ENCODE data around the gene NUDT12. TPM values are rescaled to one million over a fixed set of nuclear protein-coding genes. Genes with fewer than 3 reads are reported as not detected.

The NUDT12 gene
- total RNA-seq, 1 donor = 19.9 TPM

DNA sequence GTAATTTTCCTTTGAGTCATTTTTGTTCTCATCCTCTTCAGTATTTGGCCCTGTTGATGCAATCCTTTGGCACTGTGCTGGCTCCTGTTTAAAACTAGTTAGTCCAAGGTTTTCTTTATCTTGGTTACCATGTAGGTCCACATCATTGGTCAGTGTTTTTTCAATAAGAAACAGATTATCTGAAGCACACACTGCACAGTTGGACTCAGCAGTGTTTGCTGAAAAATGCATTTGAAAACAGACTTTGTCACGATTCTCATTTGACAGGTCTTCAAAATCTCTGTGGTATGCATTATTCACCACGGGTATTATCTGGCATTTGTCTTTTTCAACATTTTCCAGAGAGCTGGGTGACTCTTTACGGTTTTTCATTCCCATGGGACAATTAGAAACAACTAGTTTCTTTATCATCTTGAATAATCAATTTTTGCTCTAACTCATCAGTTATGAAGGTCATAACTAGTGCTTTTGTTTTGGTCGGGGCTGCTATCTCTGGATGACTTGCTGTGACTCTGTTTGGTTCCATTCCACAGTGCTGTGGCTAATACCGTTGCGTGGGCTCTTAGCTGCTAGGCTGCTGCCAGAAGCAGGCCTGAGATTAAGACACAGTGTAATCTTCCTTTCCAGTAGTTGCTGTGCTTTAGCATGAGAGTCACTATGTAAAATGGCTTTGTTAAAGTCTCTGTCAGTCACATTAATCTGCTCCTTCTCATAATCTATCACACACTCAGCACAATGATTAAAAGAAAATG lies 36.2 kb downstream of the NUDT12 start:
- peak; percentile 37 for DNase-seq (ENCODE audit: low read depth)
- TF ChIP-seq, protein P1, sequence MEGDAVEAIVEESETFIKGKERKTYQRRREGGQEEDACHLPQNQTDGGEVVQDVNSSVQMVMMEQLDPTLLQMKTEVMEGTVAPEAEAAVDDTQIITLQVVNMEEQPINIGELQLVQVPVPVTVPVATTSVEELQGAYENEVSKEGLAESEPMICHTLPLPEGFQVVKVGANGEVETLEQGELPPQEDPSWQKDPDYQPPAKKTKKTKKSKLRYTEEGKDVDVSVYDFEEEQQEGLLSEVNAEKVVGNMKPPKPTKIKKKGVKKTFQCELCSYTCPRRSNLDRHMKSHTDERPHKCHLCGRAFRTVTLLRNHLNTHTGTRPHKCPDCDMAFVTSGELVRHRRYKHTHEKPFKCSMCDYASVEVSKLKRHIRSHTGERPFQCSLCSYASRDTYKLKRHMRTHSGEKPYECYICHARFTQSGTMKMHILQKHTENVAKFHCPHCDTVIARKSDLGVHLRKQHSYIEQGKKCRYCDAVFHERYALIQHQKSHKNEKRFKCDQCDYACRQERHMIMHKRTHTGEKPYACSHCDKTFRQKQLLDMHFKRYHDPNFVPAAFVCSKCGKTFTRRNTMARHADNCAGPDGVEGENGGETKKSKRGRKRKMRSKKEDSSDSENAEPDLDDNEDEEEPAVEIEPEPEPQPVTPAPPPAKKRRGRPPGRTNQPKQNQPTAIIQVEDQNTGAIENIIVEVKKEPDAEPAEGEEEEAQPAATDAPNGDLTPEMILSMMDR (IDR thresholded peaks at IDR 0.05; ENCODE audit: insufficient read depth, low read depth, low read length) = no peak
- no peak overlapping the region for H3K4me3 ChIP-seq (ENCODE audit: low read depth, low read length)

DNA sequence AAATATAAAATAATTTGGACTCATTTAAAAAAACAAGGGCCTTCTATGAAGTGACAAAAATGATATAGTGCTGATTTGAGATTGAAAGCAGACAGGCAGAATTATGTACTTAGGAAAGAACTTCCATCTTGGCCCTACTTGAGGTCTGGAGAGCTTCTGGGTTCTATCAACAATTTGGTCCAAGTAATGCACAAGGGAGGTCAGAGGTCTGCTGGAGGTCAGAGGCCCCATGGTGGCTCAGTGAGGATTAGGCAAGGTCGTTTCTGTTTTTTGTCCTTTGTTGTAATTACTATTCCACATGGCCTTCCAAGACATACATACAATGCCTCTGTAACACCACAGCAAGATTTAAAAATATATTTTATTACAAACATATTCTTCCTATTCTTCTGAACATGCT lies 37.2 kb downstream of the NUDT12 start:
- peak; percentile 20 for DNase-seq (ENCODE audit: low read depth)
- H3K4me3 ChIP-seq (ENCODE audit: low read depth, low read length) = no peak overlapping the region
- TF ChIP-seq, protein P1 (IDR thresholded peaks at IDR 0.05; ENCODE audit: insufficient read depth, low read depth, low read length) = no peak

DNA sequence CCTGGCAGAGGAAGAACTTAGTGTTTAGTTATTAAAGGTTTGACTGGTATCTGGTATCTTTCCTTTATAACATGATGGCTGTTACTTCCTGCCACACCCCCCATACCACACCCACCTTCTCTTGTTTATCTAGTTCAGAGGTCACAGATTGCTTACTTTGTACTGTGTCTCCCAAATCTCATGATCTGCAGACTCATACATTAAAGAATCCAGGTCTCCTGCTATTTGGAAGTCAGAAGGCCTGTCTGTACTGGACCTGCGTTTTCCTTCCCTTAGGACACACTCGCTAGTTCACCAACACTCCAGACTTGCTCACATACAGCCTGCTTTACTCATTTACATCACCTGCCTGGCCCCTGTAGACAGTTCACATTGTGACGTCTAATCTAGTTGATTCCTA lies 39.3 kb downstream of the NUDT12 start:
- TF ChIP-seq, protein P1 (IDR thresholded peaks at IDR 0.05; ENCODE audit: insufficient read depth, low read depth, low read length) = no peak
- H3K4me3 ChIP-seq (ENCODE audit: low read depth, low read length) = no peak overlapping the region
- DNase-seq (ENCODE audit: low read depth) = no peak

DNA sequence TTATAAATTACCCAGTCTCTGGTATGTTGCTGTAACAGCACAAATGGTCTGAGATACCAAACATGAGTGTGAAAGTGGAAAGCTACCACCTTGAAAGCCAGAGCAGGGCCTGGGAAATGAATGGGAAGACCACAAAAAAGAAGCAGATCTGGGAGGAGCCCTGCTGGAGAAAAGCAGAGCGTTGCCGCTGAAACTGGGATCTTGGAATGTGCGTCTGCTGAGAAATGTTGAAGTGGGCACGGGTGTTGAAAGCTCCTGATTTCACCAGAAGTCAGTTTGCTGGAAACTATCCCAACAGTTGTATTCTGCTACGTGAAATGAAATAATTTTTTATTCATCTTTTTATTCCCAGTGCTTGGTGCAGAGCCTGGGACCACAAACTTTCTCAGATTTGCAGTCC lies 40.0 kb downstream of the NUDT12 start:
- no peak for DNase-seq (ENCODE audit: low read depth)
- no peak overlapping the region for H3K4me3 ChIP-seq (ENCODE audit: low read depth, low read length)
- TF ChIP-seq, protein P1 (IDR thresholded peaks at IDR 0.05; ENCODE audit: insufficient read depth, low read depth, low read length) = no peak

DNA sequence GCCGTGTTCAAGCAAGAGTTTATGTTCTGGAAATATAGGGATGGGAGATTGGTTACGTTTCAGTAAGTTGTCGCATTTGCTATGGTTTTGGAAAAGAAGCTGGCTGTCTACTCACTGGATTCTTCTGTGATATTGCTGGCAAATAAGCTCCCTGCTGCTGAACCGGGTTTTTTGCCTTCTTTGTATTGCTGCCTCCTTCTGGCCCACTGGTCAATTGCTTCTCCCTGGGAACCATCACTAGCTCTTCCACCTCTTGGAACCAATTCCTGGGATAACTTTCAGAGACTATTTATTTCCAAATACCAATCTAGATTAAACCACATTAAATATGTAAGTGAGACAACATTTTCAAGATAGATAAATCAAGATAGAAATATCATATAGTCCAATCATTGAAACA lies 43.0 kb downstream of the NUDT12 start:
- no peak overlapping the region for H3K4me3 ChIP-seq (ENCODE audit: low read depth, low read length)
- TF ChIP-seq, protein P1 (IDR thresholded peaks at IDR 0.05; ENCODE audit: insufficient read depth, low read depth, low read length) = peak; percentile 38
- no peak for DNase-seq (ENCODE audit: low read depth)

DNA sequence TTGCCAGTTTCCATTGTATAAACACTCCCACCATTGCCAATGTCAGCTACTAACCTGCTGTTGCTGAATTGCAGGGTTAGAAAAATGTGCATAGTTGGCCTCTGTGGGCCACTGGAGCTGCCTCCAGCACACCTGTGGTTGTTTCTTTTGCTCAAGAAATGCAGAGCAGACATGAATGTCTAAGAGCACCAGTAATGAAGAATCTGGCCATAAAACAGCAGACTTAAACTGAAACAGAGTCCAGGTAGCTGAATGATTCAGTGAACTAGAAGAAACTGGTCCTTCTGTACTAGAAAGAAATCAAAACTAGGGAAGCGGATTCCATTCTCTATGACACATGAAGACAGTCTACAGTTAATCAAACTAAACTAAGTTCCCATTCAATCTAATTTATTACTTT lies 48.2 kb downstream of the NUDT12 start:
- no peak overlapping the region for H3K4me3 ChIP-seq (ENCODE audit: low read depth, low read length)
- TF ChIP-seq, protein P1 (IDR thresholded peaks at IDR 0.05; ENCODE audit: insufficient read depth, low read depth, low read length) = no peak
- no peak for DNase-seq (ENCODE audit: low read depth)

DNA sequence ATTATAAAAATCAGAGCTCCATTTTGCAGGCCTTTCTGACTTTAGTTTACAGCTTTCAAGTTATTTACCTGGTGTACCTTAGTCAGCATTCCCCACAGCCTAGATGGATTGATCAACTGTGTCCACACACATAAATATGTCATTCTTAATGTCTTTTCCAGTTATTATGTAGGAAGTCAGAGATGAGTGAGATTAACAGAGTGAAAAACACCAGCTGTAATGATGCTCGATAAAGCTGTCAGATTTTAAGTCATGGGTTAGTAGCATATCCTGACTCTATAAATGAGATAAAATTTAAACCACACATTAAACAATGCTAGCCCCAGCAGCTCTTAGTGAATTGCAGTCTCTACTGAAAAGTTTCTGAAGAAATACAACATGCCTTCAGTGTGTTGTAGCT lies 48.9 kb downstream of the NUDT12 start:
- DNase-seq (ENCODE audit: low read depth) = peak; percentile 55
- TF ChIP-seq, protein P1 (IDR thresholded peaks at IDR 0.05; ENCODE audit: insufficient read depth, low read depth, low read length) = no peak
- no peak overlapping the region for H3K4me3 ChIP-seq (ENCODE audit: low read depth, low read length)
